Measurements from ENCODE around the gene ANGPTL4.
"Not testable (repeated sequence)": the region's sequence is repeated elsewhere in the genome, so short reads cannot be mapped to it uniquely, and the experiment has no call there.

Gene ANGPTL4

GRCh38 chr19:8389891-8390616 is 26.1 kb downstream of the ANGPTL4 start, which contains the start of gene RAB11B:
RAB11B (plus strand) TSS chr19:8390360; CDS start chr19:8390417, 57 bp downstream.
- peak; percentile 95 to 97 for DNase-seq (ENCODE audit: low read depth in 2 of 2)

GRCh38 chr19:8390617-8390981 is 26.6 kb downstream of the ANGPTL4 start:
- DNase-seq (ENCODE audit: low read depth in 2 of 2): peak; percentile 78 to 80

GRCh38 chr19:8391198-8392016 is 27.5 kb downstream of the ANGPTL4 start:
- DNase-seq (ENCODE audit: low read depth in 2 of 2): no peak

- no peak for DNase-seq (ENCODE audit: low read depth in 2 of 2)
These were observed 28.1 kb downstream of the ANGPTL4 start for GRCh38 chr19:8392017-8392591.

- no peak for DNase-seq (ENCODE audit: low read depth in 2 of 2)
These were observed 29.4 kb downstream of the ANGPTL4 start for GRCh38 chr19:8393192-8393870.

GRCh38 chr19:8393871-8394250 is 29.9 kb downstream of the ANGPTL4 start:
- no peak for DNase-seq (ENCODE audit: low read depth in 2 of 2)

- no peak for DNase-seq (ENCODE audit: low read depth in 2 of 2)
These were observed 31.7 kb downstream of the ANGPTL4 start for GRCh38 chr19:8395621-8396082.

GRCh38 chr19:8396185-8396562 is 32.2 kb downstream of the ANGPTL4 start:
- DNase-seq (ENCODE audit: low read depth in 2 of 2): no peak

GRCh38 chr19:8396563-8397203 is 32.7 kb downstream of the ANGPTL4 start:
- peak; percentile 43 to 44 for DNase-seq (ENCODE audit: low read depth in 2 of 2)

GRCh38 chr19:8397271-8397670 is 33.3 kb downstream of the ANGPTL4 start:
- no peak for DNase-seq (ENCODE audit: low read depth in 2 of 2)

- DNase-seq (ENCODE audit: low read depth in 2 of 2): no peak
These were observed 33.9 kb downstream of the ANGPTL4 start for GRCh38 chr19:8397746-8398310.

GRCh38 chr19:8398311-8398771 is 34.4 kb downstream of the ANGPTL4 start:
- no peak for DNase-seq (ENCODE audit: low read depth in 2 of 2)

GRCh38 chr19:8399681-8400188 is 35.8 kb downstream of the ANGPTL4 start:
- DNase-seq (ENCODE audit: low read depth in 2 of 2): no peak

GRCh38 chr19:8401981-8402411 is 38.0 kb downstream of the ANGPTL4 start:
- DNase-seq (ENCODE audit: low read depth in 2 of 2): no peak

GRCh38 chr19:8403098-8403819 is 39.3 kb downstream of the ANGPTL4 start:
- DNase-seq (ENCODE audit: low read depth in 2 of 2): no peak

- DNase-seq (ENCODE audit: low read depth in 2 of 2): no peak
These were observed 39.8 kb downstream of the ANGPTL4 start for GRCh38 chr19:8403820-8404109.

GRCh38 chr19:8404391-8405151 is 40.6 kb downstream of the ANGPTL4 start:
- DNase-seq (ENCODE audit: low read depth in 2 of 2): no peak

- DNase-seq (ENCODE audit: low read depth in 2 of 2): not testable (repeated sequence)
These were observed 46.8 kb downstream of the ANGPTL4 start for GRCh38 chr19:8410718-8411117.

- DNase-seq (ENCODE audit: low read depth in 2 of 2): peak; percentile 89 to 91
These were observed 49.1 kb downstream of the ANGPTL4 start, which contains the start of gene MARCHF2 for GRCh38 chr19:8412783-8413628. MARCHF2 (plus strand) TSS chr19:8413305; CDS start chr19:8421841, 8,536 bp downstream.

Measured in activated CD8-positive, alpha-beta memory T cell treated with anti-CD3 and anti-CD28 coated beads for 4 hours (primary cell).